ENCODE results near the gene BCLAF1.
"Not testable (repeated sequence)": the region's sequence is repeated elsewhere in the genome, so short reads cannot be mapped to it uniquely, and the experiment has no call there.

DNA sequence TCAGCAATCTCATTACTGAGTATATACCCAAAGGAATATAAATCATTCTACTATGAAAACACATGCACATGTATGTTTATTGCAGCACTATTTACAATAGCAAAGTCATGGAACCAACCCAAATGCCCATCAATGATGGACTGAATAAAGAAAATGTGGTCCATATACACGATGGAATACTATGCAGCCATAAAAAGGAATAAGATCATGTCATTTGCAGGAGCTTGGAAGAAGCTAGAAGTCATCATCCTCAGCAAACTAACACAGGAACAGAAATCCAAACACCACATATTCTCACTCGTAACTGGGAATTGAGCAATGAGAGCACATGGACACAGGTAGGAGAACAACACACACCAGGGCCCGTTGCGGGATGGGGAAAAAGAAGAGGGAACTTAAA lies 64.7 kb downstream of the BCLAF1 start:
- TF ChIP-seq, protein P1, sequence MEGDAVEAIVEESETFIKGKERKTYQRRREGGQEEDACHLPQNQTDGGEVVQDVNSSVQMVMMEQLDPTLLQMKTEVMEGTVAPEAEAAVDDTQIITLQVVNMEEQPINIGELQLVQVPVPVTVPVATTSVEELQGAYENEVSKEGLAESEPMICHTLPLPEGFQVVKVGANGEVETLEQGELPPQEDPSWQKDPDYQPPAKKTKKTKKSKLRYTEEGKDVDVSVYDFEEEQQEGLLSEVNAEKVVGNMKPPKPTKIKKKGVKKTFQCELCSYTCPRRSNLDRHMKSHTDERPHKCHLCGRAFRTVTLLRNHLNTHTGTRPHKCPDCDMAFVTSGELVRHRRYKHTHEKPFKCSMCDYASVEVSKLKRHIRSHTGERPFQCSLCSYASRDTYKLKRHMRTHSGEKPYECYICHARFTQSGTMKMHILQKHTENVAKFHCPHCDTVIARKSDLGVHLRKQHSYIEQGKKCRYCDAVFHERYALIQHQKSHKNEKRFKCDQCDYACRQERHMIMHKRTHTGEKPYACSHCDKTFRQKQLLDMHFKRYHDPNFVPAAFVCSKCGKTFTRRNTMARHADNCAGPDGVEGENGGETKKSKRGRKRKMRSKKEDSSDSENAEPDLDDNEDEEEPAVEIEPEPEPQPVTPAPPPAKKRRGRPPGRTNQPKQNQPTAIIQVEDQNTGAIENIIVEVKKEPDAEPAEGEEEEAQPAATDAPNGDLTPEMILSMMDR (IDR thresholded peaks at IDR 0.05) = not testable (repeated sequence)
- TF ChIP-seq POLR2A (IDR thresholded peaks at IDR 0.05) = not testable (repeated sequence)

All from upper lobe of left lung (tissue), 4 donors.